Prostate gland (tissue), 2 donors: ENCODE results near the gene DNAL4.

Experiments
- CTCF ChIP-seq, 4 experiments: fragments of 200-600 bp in 2 of 4; fragments of 450-650 bp in 2 of 4; sonication (generic) in 2 of 4; IDR thresholded peaks; 1 replicate in 3 of 4; 2 replicates in 1 of 4; pipeline ENCODE4 v1.5.1; 2016 to 2019; ENCODE audit warnings: antibody characterized with exemption in 4 of 4, mild to moderate bottlenecking in 2 of 4, moderate library complexity in 2 of 4
- POLR2A ChIP-seq: fragments of 450-650 bp; IDR thresholded peaks from one replicate; pipeline ENCODE4 v1.6.1; 2016; ENCODE audit warnings: antibody characterized with exemption, mild to moderate bottlenecking
- POLR2AphosphoS5 ChIP-seq: sonication (generic); formaldehyde crosslinking; IDR thresholded peaks from one replicate; pipeline ENCODE4 v1.6.1; 2017; ENCODE audit warnings: antibody characterized with exemption

- TF ChIP-seq CTCF (IDR thresholded peaks at IDR 0.05) (no peak), POLR2A (no peak), POLR2AphosphoS5 (no peak)
Observed at GRCh38 chr22:38817196-38817595, 23.3 kb upstream of the DNAL4 start.
